ENCODE data around the gene ZBTB45.

GRCh38 chr19:58514564-58515022, 5.0 kb downstream of the ZBTB45 start:
- TF ChIP-seq CTCF (IDR thresholded peaks at IDR 0.05) = no peak
- no peak for TF ChIP-seq EZH2 (IDR thresholded peaks at IDR 0.05; ENCODE audit: borderline replicate concordance, insufficient read depth, low read depth, low read length, poor library complexity, severe bottlenecking)
